22Rv1 (cell line): ENCODE results near the gene CACYBP.

Experiments used
- ZFX ChIP-seq: fragments of 450-650 bp; IDR thresholded peaks from 2 replicates; pipeline ENCODE4 v1.6.1; 2017; ENCODE audit warnings: antibody characterized with exemption, borderline replicate concordance
- TF ChIP-seq, protein P1 (sequence below): fragments of 450-650 bp; IDR thresholded peaks from 2 replicates; pipeline ENCODE4 v1.5.1; 2017; ENCODE audit warnings: mild to moderate bottlenecking

DNA sequence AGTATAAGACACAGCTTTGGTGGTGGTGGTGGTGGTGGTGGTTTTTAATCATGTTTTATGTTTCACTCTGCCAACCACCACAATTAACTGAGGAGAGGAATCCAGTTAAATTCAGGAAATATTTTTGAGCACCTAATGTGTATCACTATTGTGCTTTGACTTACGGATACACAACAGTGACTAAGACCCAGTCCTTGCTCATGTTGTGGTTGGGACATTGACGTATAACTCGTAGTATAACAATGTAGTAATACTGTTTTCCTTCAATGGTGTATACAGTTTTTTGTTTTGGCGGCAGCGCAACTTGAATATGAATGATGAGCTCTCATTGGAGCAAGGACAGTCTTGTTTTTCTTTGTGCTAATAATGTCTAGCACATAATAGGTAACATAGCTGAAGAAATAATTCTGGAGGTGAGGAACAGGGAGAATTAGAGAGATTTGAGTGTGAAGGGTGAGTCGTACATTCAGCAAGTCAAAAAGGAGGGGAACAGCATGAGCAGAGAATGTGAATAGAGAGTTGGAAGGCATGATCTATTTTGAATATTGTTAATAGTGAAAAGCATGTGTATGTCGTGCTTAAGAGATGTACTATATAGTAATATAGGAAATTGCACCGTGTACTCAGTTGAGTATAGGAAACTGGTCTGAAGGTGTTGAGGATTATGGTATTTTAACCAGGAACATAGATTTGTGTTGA, 5.5 kb downstream of the CACYBP start:
- TF ChIP-seq, protein P1, sequence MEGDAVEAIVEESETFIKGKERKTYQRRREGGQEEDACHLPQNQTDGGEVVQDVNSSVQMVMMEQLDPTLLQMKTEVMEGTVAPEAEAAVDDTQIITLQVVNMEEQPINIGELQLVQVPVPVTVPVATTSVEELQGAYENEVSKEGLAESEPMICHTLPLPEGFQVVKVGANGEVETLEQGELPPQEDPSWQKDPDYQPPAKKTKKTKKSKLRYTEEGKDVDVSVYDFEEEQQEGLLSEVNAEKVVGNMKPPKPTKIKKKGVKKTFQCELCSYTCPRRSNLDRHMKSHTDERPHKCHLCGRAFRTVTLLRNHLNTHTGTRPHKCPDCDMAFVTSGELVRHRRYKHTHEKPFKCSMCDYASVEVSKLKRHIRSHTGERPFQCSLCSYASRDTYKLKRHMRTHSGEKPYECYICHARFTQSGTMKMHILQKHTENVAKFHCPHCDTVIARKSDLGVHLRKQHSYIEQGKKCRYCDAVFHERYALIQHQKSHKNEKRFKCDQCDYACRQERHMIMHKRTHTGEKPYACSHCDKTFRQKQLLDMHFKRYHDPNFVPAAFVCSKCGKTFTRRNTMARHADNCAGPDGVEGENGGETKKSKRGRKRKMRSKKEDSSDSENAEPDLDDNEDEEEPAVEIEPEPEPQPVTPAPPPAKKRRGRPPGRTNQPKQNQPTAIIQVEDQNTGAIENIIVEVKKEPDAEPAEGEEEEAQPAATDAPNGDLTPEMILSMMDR, result no peak
- TF ChIP-seq ZFX, result no peak
